ENCODE results near the gene SRPX2. TPM values are rescaled to one million over a fixed set of nuclear protein-coding genes. Genes with fewer than 3 reads are reported as not detected.

SRPX2 gene
- total and polyA plus RNA-seq, 7 donors = 2.5 to 59.8 (median 18.7) TPM

DNA sequence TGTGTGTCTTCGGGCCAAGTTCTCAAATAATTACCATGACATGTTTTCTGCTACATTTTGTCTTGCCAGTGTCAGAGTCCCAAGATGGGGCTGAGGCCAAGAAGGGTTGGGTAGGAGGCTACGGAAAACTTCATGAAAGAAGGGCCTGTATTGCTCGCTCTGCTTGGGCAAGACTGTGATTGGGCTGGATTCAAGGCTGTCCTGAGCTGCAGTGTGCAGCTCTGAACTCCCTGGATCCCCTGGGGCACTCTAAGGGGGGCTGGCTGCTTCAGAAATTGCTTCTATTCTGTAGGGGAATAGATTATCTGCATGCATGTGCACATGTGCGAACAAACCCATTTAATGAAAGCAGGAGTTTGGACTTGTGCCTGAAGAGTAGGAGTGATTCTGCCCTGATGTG lies 21.0 kb upstream of the SRPX2 start:
- no peak for DNase-seq
- TF ChIP-seq POLR2A (IDR thresholded peaks at IDR 0.05) = no peak
- no peak for TF ChIP-seq EP300 (IDR thresholded peaks at IDR 0.05)
- intact Hi-C loops (cut with DNase I) = no loop called here
- no peak overlapping the region for H3K27ac ChIP-seq
- H3K4me1 ChIP-seq = no peaks in the 10 kb centered on the region
- no peaks in the 10 kb centered on the region for H3K9me3 ChIP-seq
- H3K4me3 ChIP-seq = no peak overlapping the region
- H3K27me3 ChIP-seq = no peaks in the 10 kb centered on the region
- 83 to 85% methylated on average over 4 of the region's 4 CpGs for WGBS, 2 donors
- H3K36me3 ChIP-seq = no peaks in the 10 kb centered on the region

- intact Hi-C loops (cut with DNase I) = no loop called here
- no peak for TF ChIP-seq EP300 (IDR thresholded peaks at IDR 0.05)
- TF ChIP-seq, protein P1, sequence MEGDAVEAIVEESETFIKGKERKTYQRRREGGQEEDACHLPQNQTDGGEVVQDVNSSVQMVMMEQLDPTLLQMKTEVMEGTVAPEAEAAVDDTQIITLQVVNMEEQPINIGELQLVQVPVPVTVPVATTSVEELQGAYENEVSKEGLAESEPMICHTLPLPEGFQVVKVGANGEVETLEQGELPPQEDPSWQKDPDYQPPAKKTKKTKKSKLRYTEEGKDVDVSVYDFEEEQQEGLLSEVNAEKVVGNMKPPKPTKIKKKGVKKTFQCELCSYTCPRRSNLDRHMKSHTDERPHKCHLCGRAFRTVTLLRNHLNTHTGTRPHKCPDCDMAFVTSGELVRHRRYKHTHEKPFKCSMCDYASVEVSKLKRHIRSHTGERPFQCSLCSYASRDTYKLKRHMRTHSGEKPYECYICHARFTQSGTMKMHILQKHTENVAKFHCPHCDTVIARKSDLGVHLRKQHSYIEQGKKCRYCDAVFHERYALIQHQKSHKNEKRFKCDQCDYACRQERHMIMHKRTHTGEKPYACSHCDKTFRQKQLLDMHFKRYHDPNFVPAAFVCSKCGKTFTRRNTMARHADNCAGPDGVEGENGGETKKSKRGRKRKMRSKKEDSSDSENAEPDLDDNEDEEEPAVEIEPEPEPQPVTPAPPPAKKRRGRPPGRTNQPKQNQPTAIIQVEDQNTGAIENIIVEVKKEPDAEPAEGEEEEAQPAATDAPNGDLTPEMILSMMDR (IDR thresholded peaks at IDR 0.05) = no peak
- no peak for TF ChIP-seq POLR2AphosphoS5 (IDR thresholded peaks at IDR 0.05)
- TF ChIP-seq POLR2A (IDR thresholded peaks at IDR 0.05) = no peak
- 49 to 83% methylated on average over 5 of the region's 5 CpGs for WGBS, 2 donors
- no peak for DNase-seq
- Histone ChIP-seq H3K4me1 (no peaks in the 10 kb centered on the region), H3K27me3 (no peaks in the 10 kb centered on the region), H3K9me3 (no peaks in the 10 kb centered on the region), H3K4me3 (no peak overlapping the region), H3K36me3 (no peaks in the 10 kb centered on the region), H3K27ac (no peak overlapping the region)
Observed at GRCh38 chrX:100625985-100626491, 18.0 kb upstream of the SRPX2 start.

- H3K4me1 ChIP-seq = peaks cover 0 to 6% (median 0%) of the 10 kb centered on the region in 4 donors
- DNase-seq = no peak
- no peaks in the 10 kb centered on the region for H3K27me3 ChIP-seq
- no peaks in the 10 kb centered on the region for H3K9me3 ChIP-seq
- no peak overlapping the region for H3K4me3 ChIP-seq
- WGBS, 2 donors = 33 to 69% methylated on average over 5 of the region's 5 CpGs
- intact Hi-C loops (cut with DNase I) = loop anchor here (10.0 kb wide), 1 partner anchor 120 kb away; no protein-coding TSS in a partner anchor
- no peaks in the 10 kb centered on the region for H3K36me3 ChIP-seq
- no peak overlapping the region for H3K27ac ChIP-seq
- TF ChIP-seq POLR2AphosphoS5 (IDR thresholded peaks at IDR 0.05) (no peak), EP300 (IDR thresholded peaks at IDR 0.05) (no peak), POLR2A (IDR thresholded peaks at IDR 0.05) (no peak)
- TF ChIP-seq, protein P1 (IDR thresholded peaks at IDR 0.05) = no peak
Observed at GRCh38 chrX:100635040-100635439, 9.0 kb upstream of the SRPX2 start.

- Histone ChIP-seq H3K27ac (peak overlapping the region; percentile 56 to 69 (median 58)), H3K36me3 (no peaks in the 10 kb centered on the region), H3K4me3 (peak overlapping the region; percentile 34 to 58 (median 50)), H3K4me1 (peaks cover 0 to 6% (median 0%) of the 10 kb centered on the region in 4 donors), H3K27me3 (no peaks in the 10 kb centered on the region), H3K9me3 (no peaks in the 10 kb centered on the region)
- no peak for DNase-seq
- intact Hi-C loops (cut with DNase I) = loop anchor here (10.0 kb wide), 1 partner anchor 121 kb away; no protein-coding TSS in a partner anchor
- 7 to 37% methylated on average over 8 of the region's 8 CpGs for WGBS, 2 donors
- TF ChIP-seq, protein P1 (IDR thresholded peaks at IDR 0.05) = no peak
- TF ChIP-seq EP300 (IDR thresholded peaks at IDR 0.05) = no peak
Observed at GRCh38 chrX:100635989-100636320, 8.0 kb upstream of the SRPX2 start.

DNA sequence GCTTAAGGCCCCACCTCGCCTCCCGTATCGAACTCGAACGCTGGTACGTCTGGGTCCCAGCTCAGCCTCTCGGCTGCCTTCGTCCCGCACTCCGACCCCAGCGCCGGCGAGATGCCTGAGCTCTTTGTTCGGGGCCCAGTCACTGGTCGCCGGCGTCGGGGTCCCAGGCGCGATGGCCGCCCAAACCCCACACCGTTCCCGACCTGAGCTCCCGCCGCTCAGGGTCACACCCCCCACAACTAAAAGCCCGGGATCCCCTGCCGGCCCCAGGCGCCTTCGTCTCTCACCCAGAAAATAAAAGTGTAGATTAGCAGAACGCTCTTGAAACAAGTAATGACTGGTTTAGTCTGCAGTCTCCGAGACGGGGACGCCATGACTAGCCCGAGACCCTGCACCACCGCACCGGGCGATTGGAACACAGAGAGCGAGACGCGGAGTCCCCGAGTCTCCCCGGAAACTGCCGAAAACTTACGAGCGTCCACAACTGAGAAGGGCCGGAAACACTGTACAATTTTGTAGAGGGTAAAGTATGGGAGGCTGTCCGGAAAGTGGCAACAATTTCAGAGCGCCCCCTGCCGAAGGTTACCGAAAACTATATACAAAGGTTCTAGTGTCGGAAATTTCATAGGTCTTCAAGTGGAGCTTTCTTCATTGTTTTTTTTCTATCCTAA lies 7.5 kb upstream of the SRPX2 start, which contains the start of gene TSPAN6:
Gene TSPAN6 (minus strand): TSS at position 486 of the 671 bp plus-strand sequence. CDS start 112 bp downstream, at position 374.
- 2 to 5% methylated on average over 51 of the region's 51 CpGs for WGBS, 2 donors
- Histone ChIP-seq H3K4me3 (peak within 1 kb of the TSS; percentile 34 to 58 (median 50)), H3K27me3 (no peaks in the 10 kb centered on the region), H3K4me1 (peaks cover 0 to 6% (median 0%) of the 10 kb centered on the region in 4 donors), H3K27ac (peak within 1 kb of the TSS; percentile 56 to 69 (median 58)), H3K9me3 (no peaks in the 10 kb centered on the region), H3K36me3 (no peaks in the 10 kb centered on the region)
- intact Hi-C loops (cut with DNase I) = loop anchor here (10.0 kb wide), 1 partner anchor 122 kb away; no protein-coding TSS in a partner anchor
- TF ChIP-seq, protein P1 (IDR thresholded peaks at IDR 0.05) = peak in 2 of 4 experiments; percentile 8 to 44
- peak in 1 of 4 donors; percentile 46 for TF ChIP-seq POLR2AphosphoS5 (IDR thresholded peaks at IDR 0.05)
- no peak for TF ChIP-seq POLR2A (IDR thresholded peaks at IDR 0.05)
- peak; percentile 84 for DNase-seq
